HCT116 (cell line): ENCODE results near the gene POPDC2. TPM values are rescaled to one million over a fixed set of nuclear protein-coding genes. Genes with fewer than 3 reads are reported as not detected.
A peak's percentile ranks its signal among the peaks of the same experiment; 100 is the strongest.

ENCODE experiments used
- ATAC-seq: fragments of 200-7000 bp; cut with Tn5 transposase; 2 replicates; pipeline ENCODE4 v1.9.1; 2020; ENCODE audit warnings: mild to moderate bottlenecking, moderate library complexity
- BruUV-seq: library from RNA; stranded (reverse); fragments of 400-500 nt; replicated peaks from 2 replicates; lab custom pipeline; 2021; lab: Mats Ljungman, UMichigan
- CTCF ChIA-PET: fragments of 300-600 bp; sonication (Branson Sonifier 250); formaldehyde crosslinking; loops from one replicate; lab custom pipeline; 2021; ENCODE audit warnings: antibody characterized with exemption; lab: Charles Lee
- POLR2A ChIA-PET: fragments of 300-600, 350-600 bp; sonication (Branson Sonifier 250); formaldehyde crosslinking; loops from one replicate; lab custom pipeline; 2021; ENCODE audit warnings: antibody characterized with exemption; lab: Charles Lee
- RAD21 ChIA-PET, 2 experiments: fragments of 300-600 bp; sonication (Branson Sonifier 250); formaldehyde crosslinking; loops; one replicate each; lab custom pipeline; 2023; ENCODE audit warnings: low total read pairs in 2 of 2; ENCODE audit not compliant: uncharacterized antibody in 2 of 2, unreplicated experiment in 2 of 2, low non-redundant PET in 1 of 2; lab: Charles Lee
- DNase-seq: peaks from one replicate; pipeline ENCODE4 v3.0.0-alpha.2; 2010; ENCODE audit warnings: low read depth, low spot score
- H2AFZ ChIP-seq: fragments of 200-600 bp; shearing (Covaris generic), sonication (generic); 2 replicates; pipeline ENCODE4 v1.6.1; 2017; ENCODE audit warnings: low read depth, mixed run types, mixed read lengths, antibody characterized with exemption, low read length; ENCODE audit not compliant: poor library complexity, severe bottlenecking
- H3K27ac ChIP-seq: 2 replicates; pipeline ENCODE4 v1.5.1; 2012; ENCODE audit warnings: low read depth, low read length
- H3K27me3 ChIP-seq: fragments of 200-600 bp; sonication (generic); 2 replicates; pipeline ENCODE4 v1.6.1; 2016; ENCODE audit warnings: mixed run types, low read length, mixed read lengths; ENCODE audit not compliant: insufficient read depth
- H3K36me3 ChIP-seq, 2 experiments: fragments of 200-500 bp in 1 of 2; fragments of 200-600 bp in 1 of 2; sonication (Bioruptor generic) in 1 of 2; sonication (generic) in 1 of 2; 2 replicates each; pipeline versions ENCODE4 v1.5.1 to v1.6.1; 2014 to 2016; ENCODE audit warnings: low read length in 2 of 2, inconsistent platforms in 1 of 2, mixed read lengths in 1 of 2, mixed run types in 1 of 2; ENCODE audit not compliant: insufficient read depth in 2 of 2, control insufficient read depth in 1 of 2
- H3K4me1 ChIP-seq, 2 experiments: fragments of 200-600 bp in 1 of 2; sonication (generic) in 1 of 2; 2 replicates each; pipeline versions ENCODE4 v1.5.1 to v1.6.1; 2012 to 2017; ENCODE audit warnings: low read length in 2 of 2, inconsistent platforms in 1 of 2, mild to moderate bottlenecking in 1 of 2, mixed read lengths in 1 of 2, mixed run types in 1 of 2, moderate library complexity in 1 of 2; ENCODE audit not compliant: insufficient read depth in 2 of 2, control insufficient read depth in 1 of 2
- H3K4me2 ChIP-seq: fragments of 200-600 bp; sonication (generic); 2 replicates; pipeline ENCODE4 v1.6.1; 2017; ENCODE audit warnings: mixed run types, low read length, mixed read lengths
- H3K4me3 ChIP-seq, 2 experiments: fragments of 200-600 bp in 1 of 2; sonication (generic) in 1 of 2; replicated peaks in 1 of 2; 2 replicates each; pipeline ENCODE4 v1.5.1; 2011 to 2016; ENCODE audit warnings: low read length in 2 of 2, control low read depth in 1 of 2, low read depth in 1 of 2, mild to moderate bottlenecking in 1 of 2, mixed read lengths in 1 of 2, mixed run types in 1 of 2
- H3K79me2 ChIP-seq: fragments of 200-600 bp; sonication (generic); 2 replicates; pipeline ENCODE4 v1.6.1; 2017; ENCODE audit warnings: mild to moderate bottlenecking, mixed run types, low read length, moderate library complexity, mixed read lengths; ENCODE audit not compliant: insufficient read depth
- H3K9ac ChIP-seq: fragments of 200-600 bp; sonication (generic); 2 replicates; pipeline ENCODE4 v1.6.1; 2016; ENCODE audit warnings: low read length, mixed read lengths
- H3K9me2 ChIP-seq: fragments of 200-600 bp; sonication (generic), shearing (Covaris generic); 2 replicates; pipeline ENCODE4 v1.6.1; 2017; ENCODE audit warnings: mixed run types, mild to moderate bottlenecking, moderate library complexity; ENCODE audit not compliant: insufficient read depth
- H3K9me3 ChIP-seq, 2 experiments: fragments of 200-500 bp in 1 of 2; fragments of 200-600 bp in 1 of 2; sonication (Bioruptor generic) in 1 of 2; sonication (generic) in 1 of 2; 2 replicates each; pipeline ENCODE4 v1.6.1; 2014 to 2017; ENCODE audit warnings: low read length in 2 of 2, mixed read lengths in 2 of 2, inconsistent platforms in 1 of 2, low read depth in 1 of 2, mild to moderate bottlenecking in 1 of 2, mixed run types in 1 of 2, moderate library complexity in 1 of 2; ENCODE audit not compliant: control insufficient read depth in 1 of 2, insufficient read depth in 1 of 2
- H4K20me1 ChIP-seq: fragments of 200-600 bp; sonication (generic), shearing (Covaris generic); 2 replicates; pipeline ENCODE4 v1.6.1; 2017; ENCODE audit warnings: mixed run types, mild to moderate bottlenecking, moderate library complexity; ENCODE audit not compliant: insufficient read depth
- CBX3 ChIP-seq: IDR thresholded peaks from 2 replicates; pipeline ENCODE4 v1.6.1; 2012; ENCODE audit warnings: low read depth
- CEBPB ChIP-seq: IDR thresholded peaks from 2 replicates; pipeline ENCODE4 v1.6.1; 2012; ENCODE audit warnings: low read depth
- EGR1 ChIP-seq: IDR thresholded peaks from 2 replicates; pipeline ENCODE4 v1.6.1; 2012; ENCODE audit warnings: low read depth
- EZH2 ChIP-seq: fragments of 200-600 bp; sonication (generic); IDR thresholded peaks from 2 replicates; pipeline ENCODE4 v1.6.1; 2017; ENCODE audit warnings: antibody characterized with exemption, mixed run types
- FOSL1 ChIP-seq: IDR thresholded peaks from 2 replicates; pipeline ENCODE4 v1.6.1; 2012; ENCODE audit warnings: low read depth
- JUND ChIP-seq: IDR thresholded peaks from 2 replicates; pipeline ENCODE4 v1.6.1; 2012
- SP1 ChIP-seq: IDR thresholded peaks from 2 replicates; pipeline ENCODE4 v1.6.1; 2012; ENCODE audit warnings: low read depth
- SRF ChIP-seq: IDR thresholded peaks from 2 replicates; pipeline ENCODE4 v1.6.1; 2012; ENCODE audit warnings: low read depth
- ZNF274 ChIP-seq: fragments of 200-500 bp; sonication (Bioruptor generic); IDR thresholded peaks from 2 replicates; pipeline ENCODE4 v1.6.1; 2014; ENCODE audit warnings: mild to moderate bottlenecking, low read depth, low read length, inconsistent platforms
- intact Hi-C: fragments of 100-400 bp; cut with micrococcal nuclease; formaldehyde crosslinking; loops from 2 replicates; pipeline ENCODE4 v1.10.0; 2022
- total RNA-seq: library from RNA; stranded (reverse); gene quantifications from one replicate; pipeline ENCODE4 v1.2.1, GENCODE V29; 2021; ENCODE audit not compliant: unreplicated experiment
- TF ChIP-seq, protein P1 (sequence below): IDR thresholded peaks from 2 replicates; pipeline ENCODE4 v1.6.1; 2012; ENCODE audit warnings: low read depth

The POPDC2 gene
- total RNA-seq, 1 experiment from 2014 or later = 1.6 TPM

- TF ChIP-seq, protein P1, sequence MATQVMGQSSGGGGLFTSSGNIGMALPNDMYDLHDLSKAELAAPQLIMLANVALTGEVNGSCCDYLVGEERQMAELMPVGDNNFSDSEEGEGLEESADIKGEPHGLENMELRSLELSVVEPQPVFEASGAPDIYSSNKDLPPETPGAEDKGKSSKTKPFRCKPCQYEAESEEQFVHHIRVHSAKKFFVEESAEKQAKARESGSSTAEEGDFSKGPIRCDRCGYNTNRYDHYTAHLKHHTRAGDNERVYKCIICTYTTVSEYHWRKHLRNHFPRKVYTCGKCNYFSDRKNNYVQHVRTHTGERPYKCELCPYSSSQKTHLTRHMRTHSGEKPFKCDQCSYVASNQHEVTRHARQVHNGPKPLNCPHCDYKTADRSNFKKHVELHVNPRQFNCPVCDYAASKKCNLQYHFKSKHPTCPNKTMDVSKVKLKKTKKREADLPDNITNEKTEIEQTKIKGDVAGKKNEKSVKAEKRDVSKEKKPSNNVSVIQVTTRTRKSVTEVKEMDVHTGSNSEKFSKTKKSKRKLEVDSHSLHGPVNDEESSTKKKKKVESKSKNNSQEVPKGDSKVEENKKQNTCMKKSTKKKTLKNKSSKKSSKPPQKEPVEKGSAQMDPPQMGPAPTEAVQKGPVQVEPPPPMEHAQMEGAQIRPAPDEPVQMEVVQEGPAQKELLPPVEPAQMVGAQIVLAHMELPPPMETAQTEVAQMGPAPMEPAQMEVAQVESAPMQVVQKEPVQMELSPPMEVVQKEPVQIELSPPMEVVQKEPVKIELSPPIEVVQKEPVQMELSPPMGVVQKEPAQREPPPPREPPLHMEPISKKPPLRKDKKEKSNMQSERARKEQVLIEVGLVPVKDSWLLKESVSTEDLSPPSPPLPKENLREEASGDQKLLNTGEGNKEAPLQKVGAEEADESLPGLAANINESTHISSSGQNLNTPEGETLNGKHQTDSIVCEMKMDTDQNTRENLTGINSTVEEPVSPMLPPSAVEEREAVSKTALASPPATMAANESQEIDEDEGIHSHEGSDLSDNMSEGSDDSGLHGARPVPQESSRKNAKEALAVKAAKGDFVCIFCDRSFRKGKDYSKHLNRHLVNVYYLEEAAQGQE = no peak
- TF ChIP-seq CEBPB (no peak), SRF (no peak), EGR1 (no peak)
Measured at GRCh38 chr3:119644481-119644880, 15.9 kb downstream of the POPDC2 start (continued).

DNA sequence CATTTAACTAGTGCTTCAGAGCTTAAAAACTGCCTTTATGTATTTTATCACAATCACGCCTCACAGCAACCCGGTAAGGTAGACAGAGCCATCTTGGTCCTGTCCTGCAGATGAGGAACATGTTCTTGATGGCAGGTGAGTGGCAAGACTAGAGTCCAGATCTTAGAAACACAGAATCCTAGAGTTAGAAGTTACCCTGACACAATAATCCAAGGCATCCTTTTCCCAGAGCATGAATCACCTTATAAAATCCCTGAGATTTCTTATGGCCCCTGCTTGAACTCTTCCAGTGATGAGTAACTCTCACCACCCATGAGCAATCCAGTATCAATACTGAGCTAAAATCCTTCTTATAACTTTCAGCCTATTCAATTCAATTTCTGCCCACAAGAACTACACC lies 16.9 kb downstream of the POPDC2 start:
- H3K79me2 ChIP-seq = no peaks in the 10 kb centered on the region
- H2AFZ ChIP-seq = peak overlapping the region; percentile 3
- DNase-seq = peak; percentile 41
- H3K9me2 ChIP-seq = no peaks in the 10 kb centered on the region
- no peaks in the 10 kb centered on the region for H3K9me3 ChIP-seq
- H3K4me2 ChIP-seq = peak overlapping the region; percentile 58
- TF ChIP-seq SP1 (peak; percentile 43; the same call in 1 of the 2 replicates), EZH2 (no peak), FOSL1 (peak; percentile 73), ZNF274 (no peak), JUND (peak; percentile 58), CBX3 (no peak), EGR1 (no peak)
- H3K4me3 ChIP-seq = peak overlapping the region in 1 of 2 experiments; percentile 18; a peak in 1 of 4 replicates
- H3K4me1 ChIP-seq = peaks cover 0 to 30% of the 10 kb centered on the region in 2 experiments; a peak in 2 of 4 replicates
- ChIA-PET RAD21 (no interaction called here), POLR2A (no interaction called here), CTCF (interaction anchor here (2.1 kb wide), 1 partner anchor 43 kb away, joined by 5 read pairs; no protein-coding TSS in a partner anchor)
- peak; percentile 85 for ATAC-seq
- no peaks in the 10 kb centered on the region for H3K27me3 ChIP-seq
- H3K9ac ChIP-seq = peak overlapping the region; percentile 10; the same call in 1 of the 2 replicates
- no peak overlapping the region for H3K27ac ChIP-seq
- BruUV-seq = no TSS peak
- no peaks in the 10 kb centered on the region for H4K20me1 ChIP-seq
- no peaks in the 10 kb centered on the region for H3K36me3 ChIP-seq
- intact Hi-C loops = no loop called here
